Kidney epithelial cell (primary cell): Measurements from ENCODE around the gene NLRP6. TPM values are rescaled to one million over a fixed set of nuclear protein-coding genes. Genes with fewer than 3 reads are reported as not detected.

Experiments used
- DNase-seq: peaks from one replicate; pipeline ENCODE4 v3.0.0-alpha.2; 2010; ENCODE audit warnings: low read depth
- H3K27me3 ChIP-seq: 2 replicates; pipeline ENCODE4 v1.6.0; 2011; ENCODE audit warnings: low read length; ENCODE audit not compliant: control insufficient read depth, insufficient read depth
- H3K36me3 ChIP-seq: 2 replicates; pipeline ENCODE4 v1.5.1; 2011; ENCODE audit warnings: low read length; ENCODE audit not compliant: control insufficient read depth, insufficient read depth
- H3K4me3 ChIP-seq: 2 replicates; pipeline ENCODE4 v1.5.1; 2011; ENCODE audit warnings: low read depth, mild to moderate bottlenecking, control low read depth, low read length
- CTCF ChIP-seq: IDR thresholded peaks from 2 replicates; pipeline ENCODE4 v1.5.1; 2011; ENCODE audit warnings: mild to moderate bottlenecking, moderate library complexity, low read length, control low read depth, inconsistent platforms; ENCODE audit not compliant: insufficient read depth, poor library complexity, severe bottlenecking
- total RNA-seq: library from RNA; depleted of rRNA; stranded (reverse); fragments of >200 nt; gene quantifications from 2 replicates; pipeline ENCODE4 v1.2.3, GENCODE V29; 2015

The NLRP6 gene
- total RNA-seq, 1 donor from 2014 or later: not detected

GRCh38 chr11:269146-269890, 8.9 kb upstream of the NLRP6 start:
- Histone ChIP-seq H3K4me3 (no peak overlapping the region), H3K36me3 (no peaks in the 10 kb centered on the region), H3K27me3 (peaks cover 27% of the 10 kb centered on the region)
- no peak for TF ChIP-seq CTCF
- DNase-seq: no peak

DNA sequence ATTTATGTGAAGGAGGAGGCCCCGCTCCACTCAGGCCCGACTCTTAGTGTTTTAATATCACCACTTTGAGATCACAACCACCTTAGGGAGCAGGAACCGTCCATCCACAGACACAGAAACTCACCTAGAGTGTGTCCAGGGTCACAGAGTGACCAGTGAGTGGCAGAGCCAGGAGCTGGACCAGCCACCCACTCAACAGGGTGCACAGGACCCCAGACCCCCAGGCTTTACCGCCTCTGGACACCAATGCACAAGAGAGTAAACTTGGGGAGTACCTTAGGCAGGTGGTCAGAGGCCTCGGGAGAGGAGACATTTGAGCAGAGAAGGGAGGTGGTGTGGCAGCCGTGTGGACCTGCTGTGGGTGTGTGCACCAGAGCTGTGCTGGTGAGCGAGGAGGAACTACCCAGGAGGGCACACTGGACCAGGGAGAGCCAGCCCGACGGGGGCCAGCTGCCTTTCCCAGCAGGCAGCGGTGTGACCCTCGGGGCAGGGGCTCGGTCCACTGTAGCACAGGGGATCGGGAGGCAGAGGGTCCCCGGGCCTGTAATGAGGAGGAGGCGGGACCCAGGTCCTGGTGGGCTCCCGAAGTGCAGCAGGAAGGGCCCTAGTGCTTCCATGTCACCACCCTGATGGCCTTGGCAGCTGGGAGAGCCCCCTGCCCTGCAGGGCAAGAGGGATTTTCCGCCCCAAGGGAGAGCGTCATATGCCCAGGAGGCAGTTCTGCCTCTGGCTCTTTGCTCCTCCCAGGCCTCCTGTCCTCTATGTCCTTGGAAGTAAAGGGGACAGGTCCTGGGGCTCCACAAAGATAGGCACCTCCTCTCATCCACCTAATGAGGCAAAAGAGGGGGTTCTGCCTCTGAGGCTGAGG, 7.5 kb upstream of the NLRP6 start:
- Histone ChIP-seq H3K36me3 (no peaks in the 10 kb centered on the region), H3K27me3 (peaks cover 27% of the 10 kb centered on the region), H3K4me3 (no peak overlapping the region)
- no peak for TF ChIP-seq CTCF
- DNase-seq: no peak

GRCh38 chr11:271319-271715, 6.9 kb upstream of the NLRP6 start:
- TF ChIP-seq CTCF: no peak
- Histone ChIP-seq H3K4me3 (no peak overlapping the region), H3K27me3 (peaks cover 27% of the 10 kb centered on the region), H3K36me3 (no peaks in the 10 kb centered on the region)
- DNase-seq: no peak

- Histone ChIP-seq H3K4me3 (no peak overlapping the region), H3K36me3 (no peaks in the 10 kb centered on the region), H3K27me3 (peaks cover 27% of the 10 kb centered on the region)
- no peak for TF ChIP-seq CTCF
- DNase-seq: no peak
Observed at GRCh38 chr11:272195-272930, 5.8 kb upstream of the NLRP6 start.

DNA sequence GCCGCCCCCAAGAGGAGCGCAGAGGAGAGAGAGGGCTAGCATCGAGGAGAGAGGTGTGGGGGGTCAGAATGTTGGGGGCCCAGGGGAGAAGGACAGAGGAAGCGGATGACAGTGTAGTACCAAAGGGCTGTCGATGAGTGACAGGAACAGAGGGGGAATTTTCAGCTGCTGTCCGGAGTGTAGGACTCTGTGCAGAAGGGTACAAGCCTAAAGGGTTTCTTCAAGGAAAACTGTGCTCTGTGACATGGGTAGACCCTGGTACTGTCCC, 5.3 kb upstream of the NLRP6 start:
- Histone ChIP-seq H3K27me3 (peaks cover 27% of the 10 kb centered on the region), H3K4me3 (no peak overlapping the region), H3K36me3 (no peaks in the 10 kb centered on the region)
- TF ChIP-seq CTCF: no peak
- no peak for DNase-seq
